Calu3 (cell line): Measurements from ENCODE around the gene NDUFA13. TPM values are rescaled to one million over a fixed set of nuclear protein-coding genes. Genes with fewer than 3 reads are reported as not detected.

Source experiments
- BruUV-seq: library from RNA; stranded (reverse); fragments of 400-500 nt; replicated peaks from 2 replicates; lab custom pipeline; 2021; lab: Mats Ljungman, UMichigan
- CTCF ChIA-PET: fragments of 300-600 bp; sonication (Branson Sonifier 250); formaldehyde crosslinking; loops from one replicate; lab custom pipeline; 2022; ENCODE audit warnings: antibody characterized with exemption; lab: Charles Lee
- DNase-seq: peaks from one replicate; pipeline ENCODE4 v3.0.0; 2022
- H3K27ac Mint-ChIP-seq: one replicate; pipeline ENCODE4 v1.8.0; 2022; ENCODE audit warnings: mixed read lengths; ENCODE audit not compliant: unreplicated experiment
- H3K27me3 Mint-ChIP-seq: one replicate; pipeline ENCODE4 v1.8.0; 2022; ENCODE audit warnings: mixed read lengths; ENCODE audit not compliant: unreplicated experiment
- H3K36me3 Mint-ChIP-seq: one replicate; pipeline ENCODE4 v1.8.0; 2022; ENCODE audit warnings: mild to moderate bottlenecking, moderate library complexity, mixed read lengths; ENCODE audit not compliant: insufficient read depth, unreplicated experiment
- H3K4me1 Mint-ChIP-seq: one replicate; pipeline ENCODE4 v1.8.0; 2022; ENCODE audit warnings: mild to moderate bottlenecking, low read depth, mixed read lengths; ENCODE audit not compliant: unreplicated experiment
- H3K4me3 Mint-ChIP-seq: one replicate; pipeline ENCODE4 v1.8.0; 2022; ENCODE audit warnings: mild to moderate bottlenecking, low read depth, moderate library complexity, mixed read lengths; ENCODE audit not compliant: unreplicated experiment
- H3K9me3 Mint-ChIP-seq: one replicate; pipeline ENCODE4 v1.8.0; 2022; ENCODE audit warnings: low read depth, mixed read lengths; ENCODE audit not compliant: unreplicated experiment
- CTCF ChIP-seq: fragments of 200-600 bp; IDR thresholded peaks from one replicate; pipeline ENCODE4 v1.8.0; 2022; ENCODE audit warnings: antibody characterized with exemption; ENCODE audit not compliant: unreplicated experiment
- intact Hi-C: fragments of 100-400 bp; cut with micrococcal nuclease; formaldehyde crosslinking; loops from one replicate; pipeline ENCODE4 v1.10.0; 2022; ENCODE audit not compliant: unreplicated experiment
- total RNA-seq: library from RNA; stranded (reverse); gene quantifications from 2 replicates; pipeline ENCODE4 v1.2.3, GENCODE V29; 2022

Gene NDUFA13
- total RNA-seq, 1 experiment from 2014 or later, result 191 TPM

DNA sequence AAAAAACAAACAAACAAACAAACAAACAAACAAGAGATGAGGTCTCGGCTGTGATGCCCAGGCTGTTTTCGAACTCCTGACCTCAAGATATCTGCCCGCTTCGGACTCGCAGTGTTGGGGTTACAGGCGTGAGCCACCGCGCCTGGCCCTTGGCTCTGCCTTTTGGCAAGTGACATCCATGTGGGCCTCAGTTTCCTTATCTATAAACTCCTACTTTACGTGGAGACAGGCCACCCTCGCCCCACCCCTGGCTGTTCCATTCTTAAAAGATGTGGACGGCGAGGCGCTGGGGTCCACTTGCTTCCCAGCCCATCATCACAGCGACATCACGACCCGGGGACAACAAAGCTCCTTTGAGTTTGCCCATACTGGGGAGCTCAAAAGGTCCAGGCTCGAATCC is 2.3 kb upstream of the NDUFA13 start:
- Mint-ChIP-seq H3K9me3 (no peaks in the 10 kb centered on the region), H3K4me1 (no peaks in the 10 kb centered on the region), H3K27me3 (no peaks in the 10 kb centered on the region), H3K4me3 (no peak overlapping the region), H3K27ac (no peak overlapping the region), H3K36me3 (peaks cover 21% of the 10 kb centered on the region)
- no peak for TF ChIP-seq CTCF
- intact Hi-C loops, result no loop called here
- no peak for DNase-seq
- CTCF ChIA-PET, result no interaction called here
- BruUV-seq, result no TSS peak

DNA sequence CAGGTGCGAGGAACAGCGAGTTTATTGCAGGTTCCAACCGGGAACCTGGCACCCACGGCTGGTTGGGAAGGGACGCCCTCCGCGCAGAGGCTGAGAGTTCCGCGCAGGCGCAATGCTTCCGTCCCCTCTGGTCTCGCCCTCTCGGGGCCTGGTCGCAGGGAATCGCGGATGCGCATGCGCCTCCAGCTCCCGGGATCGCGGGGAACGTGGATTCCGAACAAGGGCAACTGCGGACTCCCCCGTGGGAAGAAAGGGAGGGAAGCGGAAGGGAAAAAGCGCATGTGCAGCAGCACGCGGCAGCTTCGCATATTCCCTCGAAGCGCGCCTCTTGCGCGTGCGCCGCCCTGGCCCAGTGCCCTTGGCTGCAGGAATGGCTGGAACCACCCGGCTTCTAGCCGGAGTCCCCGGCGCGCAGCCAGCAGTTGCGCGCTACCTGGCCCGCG is 1.8 kb upstream of the NDUFA13 start:
- no TSS peak for BruUV-seq
- no peaks in the 10 kb centered on the region for H3K27me3 Mint-ChIP-seq
- H3K9me3 Mint-ChIP-seq, result no peaks in the 10 kb centered on the region
- no peak for TF ChIP-seq CTCF
- H3K4me1 Mint-ChIP-seq, result no peaks in the 10 kb centered on the region
- no peak overlapping the region for H3K4me3 Mint-ChIP-seq
- H3K27ac Mint-ChIP-seq, result no peak overlapping the region
- peaks cover 23% of the 10 kb centered on the region for H3K36me3 Mint-ChIP-seq
- CTCF ChIA-PET, result no interaction called here
- intact Hi-C loops, result no loop called here
- no peak for DNase-seq

- CTCF ChIA-PET, result no interaction called here
- no TSS peak for BruUV-seq
- intact Hi-C loops, result no loop called here
- Mint-ChIP-seq H3K4me3 (peak within 1 kb of the TSS; percentile 79), H3K4me1 (no peaks in the 10 kb centered on the region), H3K27me3 (no peaks in the 10 kb centered on the region), H3K9me3 (no peaks in the 10 kb centered on the region), H3K36me3 (peaks cover 30% of the 10 kb centered on the region), H3K27ac (peak within 1 kb of the TSS; percentile 61)
- TF ChIP-seq CTCF, result no peak
- no peak for DNase-seq
Measured at GRCh38 chr19:19514881-19515641, 964 bp upstream of the NDUFA13 start, which contains the start of gene TSSK6. TSS of gene TSSK6 (minus strand) at chr19:19515548. CDS start at chr19:19515427, 121 bp downstream.

- TSS peak; percentile 66 for BruUV-seq
- Mint-ChIP-seq H3K27ac (no peak overlapping the region), H3K9me3 (no peaks in the 10 kb centered on the region), H3K27me3 (no peaks in the 10 kb centered on the region), H3K36me3 (peaks cover 28% of the 10 kb centered on the region), H3K4me3 (peak overlapping the region; percentile 79), H3K4me1 (no peaks in the 10 kb centered on the region)
- TF ChIP-seq CTCF, result no peak
- CTCF ChIA-PET, result interaction anchor here (0.6 kb wide), 1 partner anchor 927 kb away, joined by 5 read pairs; no protein-coding TSS in a partner anchor
- DNase-seq, result no peak
- intact Hi-C loops, result no loop called here
Measured at GRCh38 chr19:19517235-19517619, 1.2 kb downstream of the NDUFA13 start.
